ENCODE data around the gene LRMDA.
A peak's percentile ranks its signal among the peaks of the same experiment; 100 is the strongest.

Gene LRMDA

DNA sequence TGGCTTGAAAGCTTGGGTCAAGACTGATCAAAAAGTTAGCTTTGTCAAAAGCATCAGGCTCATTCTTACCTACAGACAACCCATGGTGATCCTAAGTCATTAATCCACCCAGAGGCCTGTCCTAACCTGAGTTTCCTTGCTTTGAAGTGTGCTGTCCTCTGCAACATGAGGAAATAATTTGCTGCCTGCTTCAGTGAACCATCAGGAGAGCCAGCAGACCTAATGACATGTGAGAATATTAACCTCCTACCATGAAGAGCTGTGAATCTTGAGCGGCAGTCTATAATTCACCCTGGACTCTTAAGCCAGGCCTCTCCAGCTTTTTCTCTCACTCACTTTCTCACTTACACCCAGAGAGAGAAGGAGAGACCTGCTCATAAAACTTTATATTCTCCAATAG lies 590.0 kb downstream of the LRMDA start:
- no peak for DNase-seq
- in situ Hi-C loops (cut with MboI; ENCODE audit: low pct_unique_long_range_greater_than_20kb, low sequenced_read_pairs), result no loop called here

- no peak for DNase-seq
- in situ Hi-C loops (cut with MboI; ENCODE audit: low pct_unique_long_range_greater_than_20kb, low sequenced_read_pairs), result no loop called here
These were observed 590.9 kb downstream of the LRMDA start for GRCh38 chr10:76022366-76022765.

DNA sequence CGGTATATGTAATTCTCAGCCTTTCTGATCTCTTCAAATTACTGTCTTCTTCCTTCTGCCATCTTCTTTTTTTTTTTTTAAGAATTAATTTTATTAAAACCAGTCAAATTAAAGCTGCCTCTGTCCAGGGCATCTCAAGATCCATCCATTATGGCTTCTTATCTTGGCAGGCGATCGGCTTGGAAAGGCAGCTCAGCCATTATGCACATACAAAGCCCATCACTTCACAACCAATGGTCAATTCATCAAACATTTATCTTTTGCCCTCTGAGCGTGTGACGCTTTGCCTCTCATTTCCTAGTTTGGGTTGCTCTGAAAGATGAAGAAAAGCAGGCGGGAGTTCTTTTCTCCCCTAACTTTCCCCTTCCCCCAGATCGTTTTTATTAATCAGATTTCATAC lies 591.6 kb downstream of the LRMDA start:
- DNase-seq, result no peak
- in situ Hi-C loops (cut with MboI; ENCODE audit: low pct_unique_long_range_greater_than_20kb, low sequenced_read_pairs), result no loop called here

GRCh38 chr10:76024460-76025123 lies 593.2 kb downstream of the LRMDA start:
- in situ Hi-C loops (cut with MboI; ENCODE audit: low pct_unique_long_range_greater_than_20kb, low sequenced_read_pairs), result loop anchor here (25.0 kb wide), 1 partner anchor 637 kb away; no protein-coding TSS in a partner anchor
- DNase-seq, result no peak

GRCh38 chr10:76025124-76025477 lies 593.7 kb downstream of the LRMDA start:
- DNase-seq, result no peak
- in situ Hi-C loops (cut with MboI; ENCODE audit: low pct_unique_long_range_greater_than_20kb, low sequenced_read_pairs), result loop anchor here (25.0 kb wide), 1 partner anchor 638 kb away; no protein-coding TSS in a partner anchor

GRCh38 chr10:76026176-76026771 lies 594.9 kb downstream of the LRMDA start:
- in situ Hi-C loops (cut with MboI; ENCODE audit: low pct_unique_long_range_greater_than_20kb, low sequenced_read_pairs), result loop anchor here (25.0 kb wide), 1 partner anchor 639 kb away; no protein-coding TSS in a partner anchor
- DNase-seq, result no peak

DNA sequence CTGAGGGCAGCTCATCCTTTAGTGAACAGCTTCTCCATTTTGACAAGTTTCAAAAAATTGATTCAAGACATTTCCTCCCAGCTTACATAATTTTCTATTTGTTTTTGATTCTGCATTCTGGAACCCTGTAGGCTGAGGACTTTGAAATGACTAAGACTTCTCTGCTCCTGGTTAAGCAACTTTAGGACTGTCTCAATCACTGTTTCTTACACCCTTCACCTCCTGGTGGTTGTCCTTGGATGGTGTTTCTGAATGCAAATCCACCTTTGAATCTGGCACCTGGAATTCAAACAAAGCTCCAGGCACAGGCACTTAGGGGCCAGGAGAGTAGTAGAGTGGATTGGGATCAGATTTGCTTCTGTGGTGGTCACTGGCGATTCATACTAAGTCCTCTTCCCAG lies 595.5 kb downstream of the LRMDA start:
- DNase-seq, result no peak
- in situ Hi-C loops (cut with MboI; ENCODE audit: low pct_unique_long_range_greater_than_20kb, low sequenced_read_pairs), result loop anchor here (25.0 kb wide), 1 partner anchor 640 kb away; no protein-coding TSS in a partner anchor

- DNase-seq, result no peak
- in situ Hi-C loops (cut with MboI; ENCODE audit: low pct_unique_long_range_greater_than_20kb, low sequenced_read_pairs), result loop anchor here (25.0 kb wide), 1 partner anchor 642 kb away; no protein-coding TSS in a partner anchor
These were observed 598.4 kb downstream of the LRMDA start for GRCh38 chr10:76029782-76030181.

DNA sequence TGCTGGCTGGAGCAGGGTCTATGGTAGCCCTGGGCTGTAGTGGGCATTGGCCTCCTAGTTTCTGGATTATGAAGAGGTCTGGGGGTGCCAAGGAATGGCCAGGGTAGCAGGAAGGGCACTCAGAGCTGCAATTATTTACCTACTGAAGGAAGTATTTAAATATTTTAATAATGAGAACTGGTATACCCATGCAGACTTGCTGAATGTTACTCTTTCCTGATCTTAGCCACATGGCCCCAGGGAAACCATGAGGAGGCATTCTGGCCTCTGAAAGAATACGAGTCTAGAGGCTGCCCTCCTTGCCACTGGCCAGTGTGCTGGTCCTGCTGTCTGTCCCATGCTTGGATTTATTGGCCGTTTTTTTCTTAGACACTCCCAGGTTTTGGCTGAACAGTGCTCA lies 599.7 kb downstream of the LRMDA start:
- no peak for DNase-seq
- in situ Hi-C loops (cut with MboI; ENCODE audit: low pct_unique_long_range_greater_than_20kb, low sequenced_read_pairs), result loop anchor here (25.0 kb wide), 1 partner anchor 644 kb away; no protein-coding TSS in a partner anchor

DNA sequence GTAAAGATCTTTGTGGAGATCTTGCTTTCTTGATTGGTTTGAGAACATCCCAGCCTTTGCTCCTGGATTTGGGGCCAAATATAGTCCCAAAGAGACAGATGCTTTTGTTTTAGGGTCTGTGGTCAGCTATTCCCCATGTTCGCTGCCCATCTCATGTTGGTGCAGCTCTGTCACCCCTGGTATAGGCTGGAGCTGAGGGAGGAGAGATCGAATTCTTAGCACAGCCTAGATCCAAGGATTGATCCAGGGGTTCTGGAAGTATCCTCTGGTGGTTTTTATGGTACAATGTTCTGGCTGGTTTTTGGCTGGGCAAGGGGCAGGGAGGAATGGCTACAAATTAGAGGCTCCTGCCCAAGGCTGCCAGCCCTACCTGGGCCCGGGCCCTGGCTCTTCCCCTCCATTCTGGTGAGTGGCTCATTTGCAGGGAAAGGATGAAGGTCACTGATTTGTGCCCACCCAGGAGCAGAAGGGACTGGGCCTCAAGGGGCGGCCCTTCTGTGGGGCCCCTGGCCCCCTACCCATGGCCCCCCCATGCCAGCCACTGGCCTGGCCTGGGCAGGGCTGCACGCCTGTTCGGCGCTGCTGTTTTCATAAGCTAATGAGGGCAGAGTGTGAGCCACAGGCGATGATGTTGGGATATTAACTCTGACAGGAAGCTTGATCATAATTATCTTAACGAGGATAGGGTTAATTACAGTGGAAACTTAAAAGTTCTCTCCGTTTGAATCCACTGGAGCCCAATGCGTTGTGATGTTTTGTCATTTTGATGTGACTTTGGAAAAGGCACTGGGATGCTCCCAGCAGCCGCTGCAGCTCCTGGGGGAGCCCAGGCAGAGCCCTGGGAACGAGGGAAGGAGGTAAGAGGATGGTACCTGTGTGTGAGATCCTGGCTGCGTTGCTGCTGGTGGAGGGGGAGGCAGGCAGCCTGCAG lies 600.6 kb downstream of the LRMDA start:
- in situ Hi-C loops (cut with MboI; ENCODE audit: low pct_unique_long_range_greater_than_20kb, low sequenced_read_pairs), result loop anchor here (25.0 kb wide), 1 partner anchor 645 kb away; no protein-coding TSS in a partner anchor
- DNase-seq, result no peak

DNA sequence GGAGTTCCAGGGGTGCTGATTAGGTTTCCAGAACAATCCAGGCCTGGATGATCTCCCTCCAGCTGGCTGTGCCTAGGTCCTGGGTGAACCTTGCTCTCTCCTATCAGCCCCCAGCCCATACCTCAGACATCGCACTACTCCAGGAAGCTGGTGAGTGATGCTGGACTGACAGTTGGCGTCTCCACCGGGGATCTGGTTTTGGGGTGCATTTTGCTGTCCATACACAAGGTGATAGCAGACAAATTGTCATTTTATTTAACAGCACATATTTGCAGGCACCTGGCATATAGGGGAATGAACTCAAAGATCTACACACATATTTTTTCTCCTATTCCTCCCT lies 601.2 kb downstream of the LRMDA start:
- in situ Hi-C loops (cut with MboI; ENCODE audit: low pct_unique_long_range_greater_than_20kb, low sequenced_read_pairs), result loop anchor here (25.0 kb wide), 1 partner anchor 645 kb away; no protein-coding TSS in a partner anchor
- no peak for DNase-seq

- peak; percentile 19 for DNase-seq
- in situ Hi-C loops (cut with MboI; ENCODE audit: low pct_unique_long_range_greater_than_20kb, low sequenced_read_pairs), result loop anchor here (25.0 kb wide), 1 partner anchor 646 kb away; no protein-coding TSS in a partner anchor
These were observed 602.2 kb downstream of the LRMDA start for GRCh38 chr10:76033457-76034196.

DNA sequence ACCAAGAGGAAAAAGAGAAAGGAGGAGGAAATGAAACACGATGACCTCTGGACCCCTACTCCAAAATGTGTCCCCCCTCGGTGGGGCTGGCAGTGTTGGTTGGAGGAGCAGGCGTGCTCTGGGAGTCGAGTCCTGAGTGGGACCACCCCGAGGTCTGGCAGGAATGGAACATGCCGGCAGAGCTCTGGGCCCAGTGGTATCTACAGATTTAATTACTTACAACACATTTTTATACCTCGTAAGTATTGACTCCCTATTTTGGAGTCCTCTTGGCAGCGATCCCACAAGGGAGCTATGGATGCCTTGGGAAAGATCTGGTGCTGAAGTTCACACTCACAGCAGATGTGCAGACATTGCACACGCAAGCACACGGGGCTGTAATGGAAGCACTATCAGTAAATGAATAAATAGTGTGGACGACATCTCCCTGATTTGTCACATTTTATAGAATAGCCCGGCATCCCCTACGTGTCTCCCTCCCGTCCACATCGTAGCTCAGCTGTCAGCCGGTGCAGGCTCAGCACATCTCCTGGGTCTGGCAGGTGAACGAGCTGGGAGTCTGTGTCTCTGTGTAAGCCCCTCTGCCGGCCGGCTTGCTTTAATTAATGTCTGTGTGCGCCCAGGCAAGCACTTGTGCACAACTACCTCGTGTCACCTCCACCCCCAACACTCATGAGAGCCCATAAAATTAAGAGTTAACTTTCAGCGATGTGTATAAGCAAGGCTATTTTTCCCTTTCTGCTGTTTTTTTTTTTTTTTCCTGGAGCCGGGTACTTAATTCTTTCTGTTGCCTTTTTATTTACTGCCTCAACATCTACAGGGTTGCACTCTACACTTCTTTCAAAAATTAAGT lies 603.2 kb downstream of the LRMDA start:
- DNase-seq, result no peak
- in situ Hi-C loops (cut with MboI; ENCODE audit: low pct_unique_long_range_greater_than_20kb, low sequenced_read_pairs), result loop anchor here (25.0 kb wide), 1 partner anchor 647 kb away; no protein-coding TSS in a partner anchor

DNA sequence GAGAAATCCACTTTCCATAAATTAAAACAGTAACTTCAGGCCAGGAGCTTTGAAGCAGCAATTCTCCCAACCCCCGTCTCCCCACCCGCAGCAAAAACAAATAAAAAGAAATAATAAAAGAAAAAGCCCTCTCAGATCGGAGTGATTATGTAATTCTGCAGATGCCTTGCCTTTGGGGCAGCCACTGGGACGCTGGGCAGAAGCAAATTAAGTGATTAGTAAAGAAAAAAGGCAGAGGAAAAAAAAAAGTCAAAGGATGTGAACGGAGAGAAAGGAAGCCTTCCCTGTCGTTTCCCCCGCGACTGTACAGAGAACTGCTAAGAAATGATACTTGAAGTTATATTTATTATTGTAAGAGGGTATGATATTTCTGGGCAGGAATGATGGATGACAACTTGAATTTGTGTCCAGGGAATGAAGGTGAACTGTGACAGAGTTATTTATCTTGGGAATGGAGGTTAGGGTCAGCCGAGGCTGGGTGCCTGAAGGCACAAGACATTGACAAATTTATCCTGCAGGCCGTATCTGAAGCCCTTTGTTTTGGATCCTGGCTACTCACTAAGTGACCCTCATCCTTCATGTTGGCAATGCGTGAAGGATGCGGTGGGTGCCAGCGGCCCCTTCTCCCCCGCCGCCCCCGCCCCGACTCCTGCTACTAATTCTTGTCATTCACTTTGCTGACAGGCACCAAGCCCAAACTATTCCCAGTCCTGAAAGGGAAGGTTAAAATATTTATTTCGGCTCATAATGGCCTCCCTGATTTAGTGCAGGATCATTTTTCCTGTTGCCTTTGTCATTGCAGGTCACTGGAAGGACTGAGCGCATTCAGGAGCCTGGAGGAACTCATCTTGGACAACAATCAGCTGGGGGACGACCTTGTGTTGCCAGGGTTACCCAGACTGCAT lies 604.0 kb downstream of the LRMDA start:
- DNase-seq, result no peak
- in situ Hi-C loops (cut with MboI; ENCODE audit: low pct_unique_long_range_greater_than_20kb, low sequenced_read_pairs), result loop anchor here (25.0 kb wide), 1 partner anchor 648 kb away; no protein-coding TSS in a partner anchor

- in situ Hi-C loops (cut with MboI; ENCODE audit: low pct_unique_long_range_greater_than_20kb, low sequenced_read_pairs), result loop anchor here (25.0 kb wide), 1 partner anchor 649 kb away; no protein-coding TSS in a partner anchor
These were observed 604.9 kb downstream of the LRMDA start for GRCh38 chr10:76036111-76036940.

GRCh38 chr10:76036962-76037361 lies 605.5 kb downstream of the LRMDA start:
- in situ Hi-C loops (cut with MboI; ENCODE audit: low pct_unique_long_range_greater_than_20kb, low sequenced_read_pairs), result loop anchor here (25.0 kb wide), 1 partner anchor 650 kb away; no protein-coding TSS in a partner anchor
- DNase-seq, result no peak

More at GRCh38 chr10:76036111-76036940, 604.9 kb downstream of the LRMDA start:
- DNase-seq, result peak; percentile 79
